ENCODE data around the gene STAU1.
"Not testable (repeated sequence)": the region's sequence is repeated elsewhere in the genome, so short reads cannot be mapped to it uniquely, and the experiment has no call there.

Gene STAU1

GRCh38 chr20:49199729-49200293 lies 11.7 kb upstream of the STAU1 start:
- H3K27me3 ChIP-seq (ENCODE audit: control insufficient read depth, insufficient read depth, low read length), result no peaks in the 10 kb centered on the region
- no peak overlapping the region for H3K4me3 ChIP-seq (ENCODE audit: low read depth, low read length)
- no peak overlapping the region for H3K9ac ChIP-seq (ENCODE audit: low read depth, low read length)
- no peaks in the 10 kb centered on the region for H3K4me1 ChIP-seq (ENCODE audit: control insufficient read depth, insufficient read depth, low read length)
- no peaks in the 10 kb centered on the region for H3K36me3 ChIP-seq (ENCODE audit: control insufficient read depth, insufficient read depth, low read length)
- no peaks in the 10 kb centered on the region for H3K9me3 ChIP-seq (ENCODE audit: control insufficient read depth, insufficient read depth, low read length)

DNA sequence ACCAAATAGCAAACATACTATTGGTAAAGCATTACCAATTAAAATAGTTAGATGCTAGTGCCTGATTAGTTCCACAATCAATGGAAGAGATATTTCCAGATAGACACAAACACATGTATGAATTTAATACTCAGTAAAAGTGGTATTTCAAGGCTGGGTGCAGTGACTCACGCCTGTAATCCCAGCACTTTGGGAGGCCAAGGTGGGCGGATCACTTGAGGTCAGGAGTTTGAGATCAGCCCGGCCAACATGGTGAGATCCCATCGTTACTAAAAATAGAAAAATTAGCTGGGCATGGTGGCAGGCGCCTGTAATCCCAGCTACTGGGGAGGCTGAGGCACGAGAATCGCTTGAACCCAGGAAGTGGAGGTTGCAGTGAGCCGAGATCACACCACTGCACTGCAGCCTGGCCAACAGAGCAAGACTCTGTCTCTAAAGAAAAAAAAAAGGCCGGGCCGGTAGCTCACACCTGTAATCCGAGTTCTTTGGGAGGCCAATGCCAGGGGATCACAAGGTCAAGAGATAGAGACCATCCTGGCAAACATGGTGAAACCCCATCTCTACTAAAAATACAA lies 4.9 kb upstream of the STAU1 start:
- H3K4me1 ChIP-seq (ENCODE audit: control insufficient read depth, insufficient read depth, low read length); H3K27me3 ChIP-seq (ENCODE audit: control insufficient read depth, insufficient read depth, low read length); H3K9me3 ChIP-seq (ENCODE audit: control insufficient read depth, insufficient read depth, low read length); H3K36me3 ChIP-seq (ENCODE audit: control insufficient read depth, insufficient read depth, low read length); H3K4me3 ChIP-seq (ENCODE audit: low read depth, low read length); H3K9ac ChIP-seq (ENCODE audit: low read depth, low read length): not testable (repeated sequence)

- no peaks in the 10 kb centered on the region for H3K27me3 ChIP-seq (ENCODE audit: control insufficient read depth, insufficient read depth, low read length)
- no peaks in the 10 kb centered on the region for H3K9me3 ChIP-seq (ENCODE audit: control insufficient read depth, insufficient read depth, low read length)
- peak overlapping the region; percentile 92 for H3K4me3 ChIP-seq (ENCODE audit: low read depth, low read length)
- no peaks in the 10 kb centered on the region for H3K36me3 ChIP-seq (ENCODE audit: control insufficient read depth, insufficient read depth, low read length)
- H3K4me1 ChIP-seq (ENCODE audit: control insufficient read depth, insufficient read depth, low read length), result no peaks in the 10 kb centered on the region
- H3K9ac ChIP-seq (ENCODE audit: low read depth, low read length), result no peak overlapping the region
These were observed 744 bp downstream of the STAU1 start for GRCh38 chr20:49187330-49187850.

- no peaks in the 10 kb centered on the region for H3K36me3 ChIP-seq (ENCODE audit: control insufficient read depth, insufficient read depth, low read length)
These were observed 1.4 kb downstream of the STAU1 start for GRCh38 chr20:49186535-49187329.

GRCh38 chr20:49185071-49185761 lies 2.9 kb downstream of the STAU1 start:
- H3K9ac ChIP-seq (ENCODE audit: low read depth, low read length), result no peak overlapping the region
- H3K4me1 ChIP-seq (ENCODE audit: control insufficient read depth, insufficient read depth, low read length), result peaks cover 4% of the 10 kb centered on the region
- H3K27me3 ChIP-seq (ENCODE audit: control insufficient read depth, insufficient read depth, low read length), result no peaks in the 10 kb centered on the region
- no peaks in the 10 kb centered on the region for H3K9me3 ChIP-seq (ENCODE audit: control insufficient read depth, insufficient read depth, low read length)
- no peaks in the 10 kb centered on the region for H3K36me3 ChIP-seq (ENCODE audit: control insufficient read depth, insufficient read depth, low read length)
- H3K4me3 ChIP-seq (ENCODE audit: low read depth, low read length), result no peak overlapping the region

More at GRCh38 chr20:49186535-49187329, 1.4 kb downstream of the STAU1 start:
- no peaks in the 10 kb centered on the region for H3K4me1 ChIP-seq (ENCODE audit: control insufficient read depth, insufficient read depth, low read length)
- H3K27me3 ChIP-seq (ENCODE audit: control insufficient read depth, insufficient read depth, low read length), result no peaks in the 10 kb centered on the region
- no peak overlapping the region for H3K9ac ChIP-seq (ENCODE audit: low read depth, low read length)
- no peaks in the 10 kb centered on the region for H3K9me3 ChIP-seq (ENCODE audit: control insufficient read depth, insufficient read depth, low read length)
- peak overlapping the region; percentile 92 for H3K4me3 ChIP-seq (ENCODE audit: low read depth, low read length)

- no peak overlapping the region for H3K4me3 ChIP-seq (ENCODE audit: low read depth, low read length)
- H3K4me1 ChIP-seq (ENCODE audit: control insufficient read depth, insufficient read depth, low read length), result peaks cover 4% of the 10 kb centered on the region
- no peaks in the 10 kb centered on the region for H3K9me3 ChIP-seq (ENCODE audit: control insufficient read depth, insufficient read depth, low read length)
- H3K36me3 ChIP-seq (ENCODE audit: control insufficient read depth, insufficient read depth, low read length), result no peaks in the 10 kb centered on the region
- no peak overlapping the region for H3K9ac ChIP-seq (ENCODE audit: low read depth, low read length)
- no peaks in the 10 kb centered on the region for H3K27me3 ChIP-seq (ENCODE audit: control insufficient read depth, insufficient read depth, low read length)
These were observed 3.5 kb downstream of the STAU1 start for GRCh38 chr20:49184691-49185070.

GRCh38 chr20:49184084-49184501 lies 4.0 kb downstream of the STAU1 start:
- not testable (repeated sequence) for H3K9me3 ChIP-seq (ENCODE audit: control insufficient read depth, insufficient read depth, low read length); H3K4me1 ChIP-seq (ENCODE audit: control insufficient read depth, insufficient read depth, low read length); H3K9ac ChIP-seq (ENCODE audit: low read depth, low read length); H3K36me3 ChIP-seq (ENCODE audit: control insufficient read depth, insufficient read depth, low read length); H3K4me3 ChIP-seq (ENCODE audit: low read depth, low read length); H3K27me3 ChIP-seq (ENCODE audit: control insufficient read depth, insufficient read depth, low read length)

DNA sequence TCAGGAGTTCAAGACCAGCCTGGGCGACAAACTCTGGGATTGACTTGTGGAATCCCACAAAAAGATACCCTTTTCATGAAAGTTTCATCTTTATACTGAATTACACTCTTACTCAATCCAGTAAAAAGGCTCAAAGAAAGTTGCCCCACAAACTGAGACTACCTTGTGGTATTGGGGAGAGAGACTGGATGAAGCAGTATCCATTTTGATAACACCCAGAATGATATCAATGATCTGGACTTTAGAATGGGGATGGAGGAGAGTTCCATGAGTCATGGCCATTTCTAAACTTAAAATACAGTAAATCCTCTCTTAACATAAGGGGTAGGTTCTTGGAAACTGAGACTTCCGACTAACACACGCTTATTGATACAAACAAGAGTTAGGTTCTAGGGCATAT lies 4.7 kb downstream of the STAU1 start:
- no peaks in the 10 kb centered on the region for H3K9me3 ChIP-seq (ENCODE audit: control insufficient read depth, insufficient read depth, low read length)
- no peak overlapping the region for H3K9ac ChIP-seq (ENCODE audit: low read depth, low read length)
- no peak overlapping the region for H3K4me3 ChIP-seq (ENCODE audit: low read depth, low read length)
- H3K27me3 ChIP-seq (ENCODE audit: control insufficient read depth, insufficient read depth, low read length), result no peaks in the 10 kb centered on the region
- no peaks in the 10 kb centered on the region for H3K36me3 ChIP-seq (ENCODE audit: control insufficient read depth, insufficient read depth, low read length)
- H3K4me1 ChIP-seq (ENCODE audit: control insufficient read depth, insufficient read depth, low read length), result peaks cover 4% of the 10 kb centered on the region

DNA sequence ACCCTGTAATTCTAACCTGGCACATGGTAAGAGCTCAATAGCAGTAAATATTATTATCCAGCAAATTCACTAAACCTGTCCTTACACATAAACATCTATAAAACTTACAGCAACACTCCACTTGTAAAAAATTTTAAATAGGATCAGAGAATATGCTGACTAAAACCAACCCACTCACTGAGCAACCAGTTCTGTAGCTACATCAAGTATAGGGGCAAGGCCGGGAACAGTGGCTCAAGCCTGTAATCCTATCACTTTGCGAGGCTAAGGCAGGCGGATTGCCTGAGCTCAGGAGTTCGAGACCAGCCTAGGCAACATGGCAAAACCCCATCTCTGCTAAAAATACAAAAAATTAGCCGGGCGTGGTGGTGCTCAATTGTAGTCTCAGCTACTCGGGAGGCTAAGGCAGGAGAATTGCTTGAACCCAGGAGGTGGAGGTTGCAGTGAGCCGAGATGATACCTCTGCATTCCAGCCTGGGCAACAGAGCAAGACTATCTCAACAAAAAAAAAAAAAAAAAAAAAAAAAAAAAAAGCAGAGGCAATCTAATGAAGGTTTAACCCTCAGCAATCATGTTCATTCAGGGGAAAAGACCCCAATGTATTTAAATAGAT lies 6.8 kb downstream of the STAU1 start:
- Histone ChIP-seq H3K4me3 (ENCODE audit: low read depth, low read length) (no peak overlapping the region), H3K9me3 (ENCODE audit: control insufficient read depth, insufficient read depth, low read length) (no peaks in the 10 kb centered on the region), H3K27me3 (ENCODE audit: control insufficient read depth, insufficient read depth, low read length) (no peaks in the 10 kb centered on the region), H3K36me3 (ENCODE audit: control insufficient read depth, insufficient read depth, low read length) (peaks cover 6% of the 10 kb centered on the region), H3K9ac (ENCODE audit: low read depth, low read length) (no peak overlapping the region), H3K4me1 (ENCODE audit: control insufficient read depth, insufficient read depth, low read length) (peaks cover 4% of the 10 kb centered on the region)

DNA sequence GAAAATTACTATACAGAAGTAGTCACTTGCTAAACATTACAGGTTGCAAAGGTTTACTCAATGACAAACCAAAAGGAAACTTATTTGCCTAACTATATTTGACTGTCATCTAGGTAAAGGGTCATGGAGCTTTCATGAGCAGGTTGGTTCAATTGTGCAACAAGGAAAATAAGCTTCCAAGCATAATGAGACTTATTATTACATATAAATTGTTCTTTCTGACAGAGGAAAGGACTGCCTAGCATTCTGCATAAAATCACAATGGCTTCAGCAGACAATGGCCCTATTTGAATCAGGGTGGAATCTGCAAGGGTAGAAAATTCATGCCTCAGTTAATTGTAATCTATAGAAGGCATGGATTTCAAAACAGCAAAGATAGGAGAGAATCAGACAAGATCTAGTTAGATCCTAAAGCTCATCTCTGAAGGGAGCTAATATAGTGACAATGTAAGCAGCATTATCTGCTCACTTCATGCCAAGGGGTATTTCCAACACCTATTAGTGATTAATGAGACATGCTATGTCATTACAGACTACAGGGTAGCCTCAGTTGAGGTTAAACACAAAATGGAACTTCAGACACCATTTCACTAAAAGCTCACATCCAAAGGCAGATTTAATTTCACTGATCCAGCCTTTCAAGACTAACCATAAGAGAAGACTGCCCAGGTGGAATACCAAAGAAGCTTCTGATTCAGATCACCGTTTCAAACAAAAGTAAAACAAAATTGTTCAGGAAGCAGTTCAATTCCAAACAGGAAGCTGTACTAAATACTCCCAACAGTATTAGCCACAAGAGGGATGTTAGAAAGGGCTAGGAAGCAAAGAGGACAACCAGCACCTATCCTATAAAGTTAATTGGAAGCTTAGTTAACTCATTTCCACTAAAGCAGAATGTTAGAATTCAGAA lies 8.5 kb downstream of the STAU1 start:
- peaks cover 4% of the 10 kb centered on the region for H3K4me1 ChIP-seq (ENCODE audit: control insufficient read depth, insufficient read depth, low read length)
- no peak overlapping the region for H3K4me3 ChIP-seq (ENCODE audit: low read depth, low read length)
- H3K36me3 ChIP-seq (ENCODE audit: control insufficient read depth, insufficient read depth, low read length), result peaks cover 6% of the 10 kb centered on the region
- H3K9me3 ChIP-seq (ENCODE audit: control insufficient read depth, insufficient read depth, low read length), result no peaks in the 10 kb centered on the region
- no peaks in the 10 kb centered on the region for H3K27me3 ChIP-seq (ENCODE audit: control insufficient read depth, insufficient read depth, low read length)
- H3K9ac ChIP-seq (ENCODE audit: low read depth, low read length), result no peak overlapping the region

DNA sequence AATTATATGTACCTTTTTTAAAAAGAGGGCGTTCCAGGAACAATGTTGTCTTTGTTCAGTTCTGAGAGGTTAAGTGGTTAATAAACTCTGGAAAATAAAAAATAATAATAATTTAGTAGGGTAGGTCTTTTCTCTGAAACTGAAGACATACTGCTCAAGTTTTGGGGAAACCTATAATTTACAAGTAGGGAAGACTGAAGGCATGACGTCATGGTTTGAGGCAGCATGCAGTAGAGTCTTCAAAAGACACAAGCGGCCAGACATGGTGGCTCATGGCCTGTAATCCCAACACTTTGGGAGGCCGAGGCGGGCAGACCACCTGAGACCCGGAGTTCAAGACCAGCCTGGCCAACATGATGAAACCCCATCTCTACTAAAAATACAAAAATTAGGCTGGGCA lies 14.0 kb downstream of the STAU1 start:
- Histone ChIP-seq H3K9me3 (ENCODE audit: control insufficient read depth, insufficient read depth, low read length) (no peaks in the 10 kb centered on the region), H3K4me1 (ENCODE audit: control insufficient read depth, insufficient read depth, low read length) (no peaks in the 10 kb centered on the region), H3K9ac (ENCODE audit: low read depth, low read length) (no peak overlapping the region), H3K27me3 (ENCODE audit: control insufficient read depth, insufficient read depth, low read length) (no peaks in the 10 kb centered on the region), H3K4me3 (ENCODE audit: low read depth, low read length) (no peak overlapping the region), H3K36me3 (ENCODE audit: control insufficient read depth, insufficient read depth, low read length) (peaks cover 6% of the 10 kb centered on the region)

Measured in iPS-15b (cell line).